Mesenchymal stem cell (in vitro differentiated cells and primary cell): Measurements from ENCODE around the gene CHST2.

ENCODE experiments used
- DNase-seq: peaks from one replicate; pipeline ENCODE4 v3.0.0-alpha.2; 2013
- H2AFZ ChIP-seq: one replicate; pipeline ENCODE4 v1.6.1; 2013; ENCODE audit warnings: low read depth, mild to moderate bottlenecking, control low read depth, inconsistent platforms, low read length, moderate library complexity
- H2AK5ac ChIP-seq: 2 replicates; pipeline ENCODE4 v1.6.1; 2013; ENCODE audit warnings: low read length, moderate library complexity, mild to moderate bottlenecking, inconsistent platforms; ENCODE audit not compliant: severe bottlenecking
- H2BK120ac ChIP-seq: one replicate; pipeline ENCODE4 v1.6.1; 2013; ENCODE audit warnings: low read depth, mild to moderate bottlenecking, inconsistent platforms, low read length, moderate library complexity
- H2BK12ac ChIP-seq, 2 experiments: one replicate each; pipeline ENCODE4 v1.6.1; 2013; ENCODE audit warnings: inconsistent platforms in 2 of 2, low read length in 2 of 2, mild to moderate bottlenecking in 2 of 2, moderate library complexity in 2 of 2, control low read depth in 1 of 2
- H2BK15ac ChIP-seq: one replicate; pipeline ENCODE4 v1.6.1; 2013; ENCODE audit warnings: mild to moderate bottlenecking, low read depth, inconsistent platforms; ENCODE audit not compliant: poor library complexity, severe bottlenecking
- H2BK5ac ChIP-seq: 2 replicates; pipeline ENCODE4 v1.6.1; 2013; ENCODE audit warnings: low read depth, mild to moderate bottlenecking, low read length, control low read depth, inconsistent platforms; ENCODE audit not compliant: poor library complexity, severe bottlenecking
- H3K14ac ChIP-seq, 2 experiments: one replicate each; pipeline ENCODE4 v1.6.1; 2013; ENCODE audit warnings: inconsistent platforms in 2 of 2, low read length in 2 of 2, control low read depth in 1 of 2, mild to moderate bottlenecking in 1 of 2, moderate library complexity in 1 of 2
- H3K18ac ChIP-seq, 2 experiments: one replicate each; pipeline ENCODE4 v1.6.1; 2013; ENCODE audit warnings: inconsistent platforms in 2 of 2, low read length in 2 of 2, control low read depth in 1 of 2, low read depth in 1 of 2, mild to moderate bottlenecking in 1 of 2
- H3K23ac ChIP-seq, 2 experiments: one replicate each; pipeline ENCODE4 v1.6.1; 2013; ENCODE audit warnings: inconsistent platforms in 2 of 2, low read length in 2 of 2, mild to moderate bottlenecking in 2 of 2, moderate library complexity in 2 of 2, control low read depth in 1 of 2
- H3K27ac ChIP-seq: 2 replicates; pipeline ENCODE4 v1.5.1; 2013; ENCODE audit warnings: mild to moderate bottlenecking, moderate library complexity, low read length, control low read depth, inconsistent platforms; ENCODE audit not compliant: poor library complexity, severe bottlenecking
- H3K27me3 ChIP-seq, 2 experiments: 2 replicates each; pipeline versions ENCODE4 v1.6.1 to v1.7.0; 2013; ENCODE audit warnings: low read length in 2 of 2, mild to moderate bottlenecking in 2 of 2, moderate library complexity in 2 of 2, control low read depth in 1 of 2, inconsistent platforms in 1 of 2; ENCODE audit not compliant: control insufficient read depth in 1 of 2, insufficient read depth in 1 of 2
- H3K36me3 ChIP-seq, 2 experiments: 2 replicates each; pipeline versions ENCODE4 v1.6.1 to v1.7.0; 2013; ENCODE audit warnings: low read length in 2 of 2, control low read depth in 1 of 2, inconsistent platforms in 1 of 2, low read depth in 1 of 2, mild to moderate bottlenecking in 1 of 2; ENCODE audit not compliant: insufficient read depth in 2 of 2, control insufficient read depth in 1 of 2
- H3K4ac ChIP-seq, 2 experiments: one replicate each; pipeline ENCODE4 v1.6.1; 2013; ENCODE audit warnings: inconsistent platforms in 2 of 2, low read length in 2 of 2, mild to moderate bottlenecking in 2 of 2, moderate library complexity in 2 of 2, control low read depth in 1 of 2, low read depth in 1 of 2
- H3K4me1 ChIP-seq: 2 replicates; pipeline ENCODE4 v1.6.1; 2013; ENCODE audit warnings: low read depth, low read length, control low read depth; ENCODE audit not compliant: control insufficient read depth, insufficient read depth
- H3K4me2 ChIP-seq: 2 replicates; pipeline ENCODE4 v1.6.1; 2013; ENCODE audit warnings: low read length, mild to moderate bottlenecking, inconsistent platforms; ENCODE audit not compliant: poor library complexity, severe bottlenecking
- H3K4me3 ChIP-seq, 2 experiments: 2 replicates each; pipeline versions ENCODE4 v1.5.1 to v1.7.0; 2013; ENCODE audit warnings: low read length in 2 of 2, mild to moderate bottlenecking in 2 of 2, control low read depth in 1 of 2, low read depth in 1 of 2; ENCODE audit not compliant: insufficient read depth in 1 of 2
- H3K79me1 ChIP-seq: replicated peaks from 2 replicates; pipeline ENCODE4 v1.6.1; 2013; ENCODE audit warnings: mild to moderate bottlenecking, control low read depth, low read length, inconsistent platforms; ENCODE audit not compliant: poor library complexity, severe bottlenecking
- H3K9ac ChIP-seq: 2 replicates; pipeline ENCODE4 v1.7.0; 2013; ENCODE audit warnings: mild to moderate bottlenecking, low read length, moderate library complexity
- H3K9me3 ChIP-seq: 2 replicates; pipeline ENCODE4 v1.7.0; 2013; ENCODE audit warnings: mild to moderate bottlenecking, low read length; ENCODE audit not compliant: control insufficient read depth
- H4K8ac ChIP-seq: one replicate; pipeline ENCODE4 v1.6.1; 2013; ENCODE audit warnings: inconsistent platforms, mild to moderate bottlenecking, low read length, moderate library complexity
- H4K91ac ChIP-seq: one replicate; pipeline ENCODE4 v1.6.1; 2013; ENCODE audit warnings: mild to moderate bottlenecking, low read length, inconsistent platforms
- WGBS: methylation state at CpG from one replicate; pipeline ENCODE4 v1.1.7; 2013; ENCODE audit warnings: mixed read lengths; 5-methylcytosine and 5-hydroxymethylcytosine counted together

CHST2 gene

GRCh38 chr3:143099210-143099609 lies 20.4 kb upstream of the CHST2 start:
- Histone ChIP-seq H3K9me3 (no peaks in the 10 kb centered on the region), H2BK5ac (no peak overlapping the region), H3K4me3 (peak overlapping the region in 1 of 2 experiments; percentile 31), H3K14ac (no peak overlapping the region), H3K4me2 (no peak overlapping the region), H3K79me1 (no peaks in the 10 kb centered on the region), H2AFZ (no peak overlapping the region), H3K27me3 (peaks cover 0 to 4% of the 10 kb centered on the region in 2 experiments), H2AK5ac (no peak overlapping the region), H3K4me1 (no peaks in the 10 kb centered on the region), H3K36me3 (no peaks in the 10 kb centered on the region), H3K4ac (no peak overlapping the region), H3K27ac (no peak overlapping the region), H3K18ac (peak overlapping the region in 1 of 2 experiments; percentile 1), H2BK15ac (no peak overlapping the region), H3K9ac (no peak overlapping the region), H2BK12ac (no peak overlapping the region), H3K23ac (no peak overlapping the region), H4K91ac (no peak overlapping the region), H4K8ac (no peak overlapping the region), H2BK120ac (no peak overlapping the region)
- DNase-seq = peak; percentile 24
- WGBS = 79% methylated on average over 3 of the region's 3 CpGs

DNA sequence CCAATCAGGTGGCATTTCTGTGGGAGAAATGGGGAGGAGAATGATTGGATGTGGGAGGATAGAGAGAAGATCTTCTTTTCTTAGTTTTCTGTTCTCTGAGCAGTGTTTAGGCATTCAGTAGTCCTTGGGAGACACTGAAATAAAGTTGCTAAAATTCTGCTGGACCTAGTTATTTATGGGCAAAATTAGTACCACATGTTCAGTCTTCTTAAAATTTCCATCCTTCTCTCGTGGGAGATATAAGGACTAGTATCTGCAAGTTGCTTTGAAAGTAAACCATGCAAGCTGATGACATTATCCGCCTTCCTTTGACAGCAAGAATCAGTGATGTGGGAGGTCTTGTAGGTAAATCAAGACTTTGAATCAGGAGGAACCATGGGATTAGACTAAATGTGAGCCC lies 19.9 kb upstream of the CHST2 start:
- Histone ChIP-seq H3K4me3 (peak overlapping the region in 1 of 2 experiments; percentile 31), H3K36me3 (no peaks in the 10 kb centered on the region), H2AFZ (no peak overlapping the region), H3K4me2 (no peak overlapping the region), H3K14ac (no peak overlapping the region), H3K79me1 (no peaks in the 10 kb centered on the region), H4K91ac (no peak overlapping the region), H3K23ac (no peak overlapping the region), H2BK5ac (no peak overlapping the region), H3K18ac (no peak overlapping the region), H3K27me3 (peaks cover 0 to 4% of the 10 kb centered on the region in 2 experiments), H3K9me3 (no peaks in the 10 kb centered on the region), H3K4ac (no peak overlapping the region), H3K27ac (no peak overlapping the region), H2AK5ac (no peak overlapping the region), H4K8ac (no peak overlapping the region), H2BK15ac (no peak overlapping the region), H3K4me1 (no peaks in the 10 kb centered on the region), H3K9ac (no peak overlapping the region), H2BK120ac (no peak overlapping the region), H2BK12ac (no peak overlapping the region)
- DNase-seq = no peak
- 82% methylated on average over 2 of the region's 2 CpGs for WGBS

GRCh38 chr3:143100451-143100850 lies 19.1 kb upstream of the CHST2 start:
- Histone ChIP-seq H3K14ac (no peak overlapping the region), H2AK5ac (no peak overlapping the region), H3K27ac (no peak overlapping the region), H3K18ac (no peak overlapping the region), H3K4me1 (no peaks in the 10 kb centered on the region), H2BK15ac (no peak overlapping the region), H4K8ac (no peak overlapping the region), H3K79me1 (no peaks in the 10 kb centered on the region), H2BK120ac (no peak overlapping the region), H3K36me3 (no peaks in the 10 kb centered on the region), H3K9ac (no peak overlapping the region), H3K23ac (no peak overlapping the region), H4K91ac (no peak overlapping the region), H3K4me3 (no peak overlapping the region), H3K9me3 (peaks cover 7% of the 10 kb centered on the region), H2BK5ac (no peak overlapping the region), H3K27me3 (peaks cover 0 to 4% of the 10 kb centered on the region in 2 experiments), H2AFZ (no peak overlapping the region), H3K4me2 (no peak overlapping the region), H3K4ac (no peak overlapping the region), H2BK12ac (no peak overlapping the region)
- DNase-seq = no peak
- WGBS = 93% methylated on average over 4 of the region's 6 CpGs

- H2BK15ac ChIP-seq = no peak overlapping the region
- no peak overlapping the region for H3K4ac ChIP-seq
- H2BK5ac ChIP-seq = no peak overlapping the region
- no peak overlapping the region for H2AK5ac ChIP-seq
- H4K91ac ChIP-seq = no peak overlapping the region
- no peak overlapping the region for H3K27ac ChIP-seq
- no peak overlapping the region for H2AFZ ChIP-seq
- H3K4me3 ChIP-seq = no peak overlapping the region
- H3K9ac ChIP-seq = no peak overlapping the region
- no peak overlapping the region for H2BK12ac ChIP-seq
- H3K9me3 ChIP-seq = peaks cover 11% of the 10 kb centered on the region
- no peak overlapping the region for H3K23ac ChIP-seq
- no peaks in the 10 kb centered on the region for H3K79me1 ChIP-seq
- H3K14ac ChIP-seq = no peak overlapping the region
- no peak overlapping the region for H3K18ac ChIP-seq
- no peak overlapping the region for H4K8ac ChIP-seq
- 93% methylated on average over 7 of the region's 7 CpGs for WGBS
- DNase-seq = no peak
- H3K4me1 ChIP-seq = no peaks in the 10 kb centered on the region
- H2BK120ac ChIP-seq = no peak overlapping the region
- H3K36me3 ChIP-seq = no peaks in the 10 kb centered on the region
- H3K27me3 ChIP-seq = peaks cover 0 to 4% of the 10 kb centered on the region in 2 experiments
- no peak overlapping the region for H3K4me2 ChIP-seq
Measured at GRCh38 chr3:143101792-143102381, 17.7 kb upstream of the CHST2 start.
